NCI-H2029 treated with DMSO at 0.1 percent for 48 hours (cell line): ENCODE data around the gene TRIP12.
A peak's percentile ranks its signal among the peaks of the same experiment; 100 is the strongest.
"Not testable (repeated sequence)": the region's sequence is repeated elsewhere in the genome, so short reads cannot be mapped to it uniquely, and the experiment has no call there.

Experiments used
- DNase-seq: peaks from one replicate; lab custom pipeline; 2025; lab: John Stamatoyannopoulos, UW

TRIP12 gene

DNA sequence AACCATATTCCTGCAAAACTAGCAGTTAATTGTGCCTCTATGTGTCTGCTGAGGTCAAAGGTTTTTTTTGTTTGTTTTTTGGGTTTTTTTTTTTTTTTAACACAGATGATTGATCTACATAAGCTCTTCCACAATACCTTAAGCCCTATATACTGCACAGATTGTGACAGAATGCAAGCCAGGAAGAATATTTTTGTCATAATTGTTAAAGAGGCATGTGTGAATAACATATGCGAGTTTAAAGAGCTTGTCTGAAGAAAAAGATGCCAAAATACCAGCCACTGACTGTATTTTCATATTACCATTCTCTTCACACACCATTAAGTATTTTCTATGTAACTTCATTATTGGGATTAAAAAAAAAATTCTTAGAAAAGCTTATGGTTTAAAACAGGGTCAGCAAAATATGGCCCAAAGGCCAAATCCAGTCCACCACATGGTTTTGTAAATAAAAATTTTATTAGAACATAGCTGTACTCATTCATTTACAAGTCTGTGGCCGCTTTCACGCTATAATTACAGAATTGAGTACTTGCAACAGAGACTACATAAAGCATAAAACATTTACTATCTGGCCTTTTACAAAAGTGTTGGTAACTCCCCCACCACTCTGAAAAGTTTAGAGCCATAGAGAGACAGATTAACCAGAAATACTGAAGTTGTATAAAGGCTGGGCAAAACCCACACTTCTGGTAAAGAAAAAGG is 89.9 kb downstream of the TRIP12 start:
- no peak for DNase-seq

DNA sequence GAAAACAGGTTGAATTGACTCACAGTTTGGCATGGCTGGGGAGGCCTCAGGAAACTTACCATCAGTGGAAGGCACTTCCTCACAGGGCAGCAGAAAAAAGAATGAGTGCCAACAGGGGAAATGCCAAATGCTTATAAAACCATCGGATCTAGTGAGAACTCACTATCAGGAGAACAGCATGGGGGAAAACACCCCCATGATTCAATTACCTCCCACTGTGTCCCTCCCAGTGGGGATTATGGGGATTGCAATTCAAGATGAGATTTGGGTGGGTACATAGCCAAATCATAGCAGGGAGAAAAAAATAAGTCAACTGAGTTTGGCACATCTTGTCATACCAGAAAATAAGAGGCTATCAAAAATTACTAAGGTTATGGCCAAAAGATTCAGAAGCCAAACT is 96.3 kb downstream of the TRIP12 start:
- no peak for DNase-seq

DNA sequence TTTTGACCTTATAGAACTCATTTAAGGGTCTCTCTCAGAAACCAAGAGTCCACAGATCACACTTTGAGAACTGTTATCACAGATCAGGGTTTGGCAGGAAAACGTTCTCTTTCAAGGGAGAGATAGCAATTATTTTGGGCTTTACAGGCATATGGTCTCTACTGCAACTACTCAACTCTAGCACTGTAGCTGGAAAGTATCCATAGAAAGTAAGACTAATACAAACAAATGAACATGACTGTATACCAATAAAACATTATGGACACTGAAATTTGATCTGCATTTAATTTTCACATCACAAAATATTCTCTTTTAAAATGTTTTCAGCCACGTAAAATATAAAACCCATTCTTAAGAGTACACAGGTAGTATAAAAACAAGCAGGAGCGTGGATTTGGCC is 100.5 kb downstream of the TRIP12 start:
- no peak for DNase-seq

DNA sequence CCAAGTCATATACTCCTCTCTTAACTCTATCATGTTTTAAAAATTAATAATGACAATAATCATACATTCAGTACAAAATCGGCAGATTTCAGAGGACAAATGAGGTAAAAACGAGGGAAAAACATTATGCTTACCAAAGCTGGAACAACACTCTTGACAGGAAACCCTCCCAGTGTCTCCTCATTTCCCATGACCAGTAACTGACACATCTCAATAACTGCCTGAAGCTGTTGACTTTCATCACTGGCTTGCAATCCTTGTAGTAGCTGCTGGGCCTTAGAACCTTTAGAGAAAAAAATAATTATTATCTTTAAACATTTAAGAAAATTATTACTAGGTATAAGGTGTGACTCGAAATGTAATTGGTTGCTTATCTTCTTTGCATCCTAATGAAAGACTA is 103.6 kb downstream of the TRIP12 start:
- no peak for DNase-seq

DNA sequence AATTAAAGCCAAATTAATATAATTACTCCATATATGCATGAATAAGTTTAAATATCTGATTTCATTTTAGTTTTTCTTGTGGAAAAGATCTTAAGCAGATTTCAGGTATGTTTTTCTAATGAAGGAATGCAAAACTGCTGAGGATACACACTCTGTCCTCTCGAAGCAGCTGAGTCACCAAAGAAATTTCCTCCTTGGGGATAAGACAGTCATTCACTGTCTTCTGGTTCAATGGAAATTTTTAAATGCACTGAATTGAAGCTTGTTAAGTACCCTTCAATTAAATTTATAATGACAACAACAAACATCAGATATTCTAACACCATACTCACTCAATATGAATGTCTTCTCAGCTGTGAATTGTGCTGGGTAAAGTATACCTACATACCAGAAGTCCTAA is 106.0 kb downstream of the TRIP12 start:
- no peak for DNase-seq

DNA sequence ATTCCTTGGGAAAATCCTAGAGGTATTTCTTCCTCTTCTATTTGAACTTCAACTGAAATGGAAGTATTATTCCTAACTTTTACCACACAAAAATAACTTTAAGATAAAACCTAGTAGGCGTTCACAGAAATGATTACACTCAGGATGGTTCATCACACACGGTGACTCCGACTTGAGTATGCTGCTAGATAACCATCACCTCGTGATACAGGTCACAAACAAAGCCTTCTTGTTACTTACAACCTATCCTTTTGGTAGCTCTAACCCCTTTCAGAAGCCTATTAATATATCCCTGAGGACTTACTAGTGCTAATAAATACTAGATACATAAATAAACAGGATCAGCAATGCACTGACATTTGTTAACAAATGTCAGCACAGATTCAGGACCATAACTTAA is 106.5 kb downstream of the TRIP12 start:
- no peak for DNase-seq

DNA sequence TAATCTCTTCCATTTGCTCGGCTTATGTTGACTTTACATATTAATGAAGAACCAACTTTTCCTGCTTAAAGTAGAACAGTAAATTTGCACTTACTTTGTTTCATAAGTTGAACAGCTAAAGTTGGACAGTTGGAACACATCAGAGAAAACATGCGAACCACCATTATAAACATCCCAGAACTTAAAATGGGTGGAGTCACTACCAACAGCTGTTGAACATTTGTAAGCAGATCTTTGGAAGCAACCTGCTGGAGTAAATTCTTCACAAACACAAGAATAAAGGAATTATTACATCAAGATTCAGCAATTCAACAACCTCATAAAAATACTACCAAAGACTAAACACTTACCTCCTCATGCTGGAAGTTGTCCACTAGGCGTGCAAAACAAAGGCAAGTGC is 111.0 kb downstream of the TRIP12 start:
- no peak for DNase-seq

DNA sequence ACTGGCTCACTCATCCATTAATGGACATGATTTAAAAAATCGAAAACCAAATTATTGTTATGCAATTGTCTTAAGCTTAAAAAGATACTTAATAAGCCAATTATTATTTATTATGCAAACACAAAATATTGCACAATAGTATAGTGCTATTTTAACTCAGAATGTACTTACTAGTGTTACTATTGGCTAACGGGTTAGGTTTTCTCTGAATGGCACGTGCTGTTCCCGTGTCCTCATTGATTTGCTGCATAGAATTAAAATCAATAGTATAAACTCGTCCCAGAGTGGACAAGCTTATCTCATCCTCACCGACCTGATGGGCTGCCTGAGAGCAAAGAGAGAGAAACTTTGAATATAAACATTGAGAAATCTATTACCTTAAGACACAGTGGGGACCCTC is 116.2 kb downstream of the TRIP12 start:
- no peak for DNase-seq

DNA sequence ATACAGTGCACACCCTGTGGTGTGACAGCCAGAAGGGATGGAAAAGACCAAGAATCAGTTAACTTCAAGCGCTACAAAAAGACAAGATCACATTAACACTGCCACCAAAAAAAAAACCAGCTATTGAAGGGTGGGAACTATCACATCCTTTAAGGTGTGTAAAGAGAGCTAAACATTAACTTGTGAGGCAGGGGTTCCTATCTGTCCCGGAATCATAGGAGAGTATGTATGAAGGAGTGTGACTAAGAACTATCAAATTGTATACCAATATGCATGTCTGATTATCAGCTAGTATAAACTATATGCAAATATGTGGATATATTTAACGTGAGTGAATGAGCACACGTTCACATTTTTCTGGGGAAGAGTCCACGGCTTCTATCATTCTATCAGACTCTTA is 119.0 kb downstream of the TRIP12 start:
- DNase-seq, result no peak

- DNase-seq, result peak; percentile 18
Measured at GRCh38 chr2:229800997-229801754, 120.6 kb downstream of the TRIP12 start.

DNA sequence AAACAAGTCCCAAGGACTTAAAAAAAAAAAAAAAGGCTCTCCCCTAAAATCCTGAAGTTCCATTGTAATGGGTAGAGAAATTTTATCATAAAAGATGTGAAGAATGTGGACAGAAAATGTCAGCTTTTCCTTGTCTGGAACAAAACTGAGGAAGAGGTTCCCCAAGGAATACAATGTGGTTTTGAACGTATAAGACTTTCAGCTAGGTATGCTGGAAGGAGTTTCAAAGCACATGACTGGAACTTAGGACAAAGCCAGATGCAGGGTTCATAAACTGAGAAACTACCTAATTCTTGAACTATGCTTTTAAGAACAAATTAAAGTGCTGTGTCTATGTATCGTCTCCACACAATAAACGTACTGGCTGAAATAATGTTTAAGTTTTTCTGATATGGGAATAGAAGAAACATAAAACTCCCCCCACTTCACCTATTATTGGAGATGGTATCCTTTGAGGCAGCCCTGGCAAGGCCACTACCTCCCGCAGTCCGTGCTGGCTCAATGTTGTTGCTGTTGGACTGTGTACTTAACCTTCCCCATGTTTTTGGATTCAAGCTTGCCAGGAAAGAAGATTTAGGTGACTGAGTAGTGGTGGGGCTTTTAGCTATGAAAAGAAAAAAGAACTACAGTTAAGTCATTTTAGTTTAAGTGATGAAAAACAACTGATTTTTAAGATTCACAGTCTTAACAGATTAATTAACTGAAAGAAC is 123.2 kb downstream of the TRIP12 start:
- no peak for DNase-seq

DNA sequence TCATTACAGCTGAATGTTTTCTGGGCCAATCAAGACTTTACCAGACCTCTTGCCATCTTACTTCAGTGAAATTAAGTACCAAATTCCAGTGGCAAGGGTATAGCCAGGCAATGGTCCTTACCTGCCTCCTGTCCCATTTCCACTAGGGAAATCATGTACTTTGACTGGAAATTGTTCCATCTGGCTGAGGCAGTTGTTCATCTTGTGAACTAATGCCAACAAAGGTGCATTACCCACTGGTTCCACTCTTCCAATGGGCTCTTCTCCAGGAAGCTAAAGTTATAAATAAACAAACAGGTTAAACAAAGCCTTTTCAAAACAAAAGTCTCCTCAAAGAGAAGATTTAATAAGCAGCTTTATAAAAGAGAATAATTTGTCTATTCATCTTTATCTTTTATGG is 126.8 kb downstream of the TRIP12 start:
- DNase-seq, result no peak

DNA sequence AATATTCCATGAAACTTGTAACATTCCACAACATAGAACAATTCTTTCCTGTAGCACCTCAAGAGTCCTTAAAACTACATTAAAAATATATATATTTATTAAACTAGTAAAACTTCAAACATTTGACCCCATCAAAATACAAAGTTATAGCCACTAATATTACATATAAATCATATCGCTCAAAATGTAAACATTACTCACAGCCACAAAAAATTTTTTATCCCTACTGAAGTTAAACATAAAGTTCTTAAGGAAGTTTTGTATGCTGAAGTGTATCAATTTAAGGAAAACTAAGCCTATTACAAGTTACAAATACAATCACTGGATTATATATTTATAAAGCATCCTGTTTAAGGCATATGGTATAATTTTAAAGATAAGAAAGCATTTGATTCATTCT is 127.2 kb downstream of the TRIP12 start:
- DNase-seq, result no peak

- not testable (repeated sequence) for DNase-seq
Measured at GRCh38 chr2:229786289-229786688, 135.5 kb downstream of the TRIP12 start.

- no peak for DNase-seq
Measured at GRCh38 chr2:229784791-229785190, 137.0 kb downstream of the TRIP12 start.

DNA sequence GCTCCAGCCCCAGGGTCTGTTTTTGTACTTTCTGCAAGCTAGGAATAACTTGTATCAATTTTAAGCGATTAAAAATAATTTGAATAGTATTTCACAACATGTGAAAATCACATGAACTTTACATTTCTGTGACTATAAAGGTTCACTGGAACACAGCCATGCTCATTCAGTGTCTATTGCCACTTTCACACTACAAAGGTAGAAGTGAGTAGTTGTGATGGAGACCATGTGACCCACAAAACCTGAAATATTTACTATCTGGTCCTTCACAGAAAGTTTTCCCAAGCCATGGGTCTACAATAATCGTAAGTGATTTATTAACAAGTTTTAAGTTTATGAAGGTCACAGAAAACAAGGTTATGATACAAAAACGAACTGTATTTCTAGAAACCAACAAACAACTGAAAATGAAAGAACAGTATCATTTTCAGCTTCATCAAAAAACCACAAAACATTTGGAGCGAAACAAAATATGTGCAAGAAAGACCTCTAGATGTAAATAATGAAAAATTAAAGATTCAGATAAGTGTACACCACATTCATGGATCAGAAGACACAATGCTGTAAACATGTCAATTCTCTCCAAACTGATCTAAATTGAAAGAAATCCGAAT is 138.6 kb downstream of the TRIP12 start:
- DNase-seq, result no peak

- peak; percentile 59 for DNase-seq
Measured at GRCh38 chr2:229780856-229781773, 140.7 kb downstream of the TRIP12 start.

DNA sequence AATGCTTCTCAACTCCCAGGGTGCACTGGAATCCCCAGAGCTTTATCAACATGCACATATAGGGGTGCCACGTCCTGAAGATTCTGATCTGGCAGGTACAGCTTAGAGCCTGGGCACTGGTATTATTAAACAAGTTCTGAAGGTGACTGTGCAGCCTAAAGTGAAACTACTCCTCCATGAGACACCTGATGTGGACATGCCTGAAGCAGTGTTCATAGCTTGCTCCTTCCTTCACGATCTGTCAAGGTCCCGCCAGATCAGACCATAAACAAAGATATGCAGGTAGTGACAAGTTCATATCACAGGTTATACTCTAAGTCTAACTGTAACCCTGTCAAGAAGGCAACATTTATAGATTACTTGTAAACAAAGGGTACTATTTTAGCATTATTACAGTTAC is 142.2 kb downstream of the TRIP12 start:
- DNase-seq, result no peak

DNA sequence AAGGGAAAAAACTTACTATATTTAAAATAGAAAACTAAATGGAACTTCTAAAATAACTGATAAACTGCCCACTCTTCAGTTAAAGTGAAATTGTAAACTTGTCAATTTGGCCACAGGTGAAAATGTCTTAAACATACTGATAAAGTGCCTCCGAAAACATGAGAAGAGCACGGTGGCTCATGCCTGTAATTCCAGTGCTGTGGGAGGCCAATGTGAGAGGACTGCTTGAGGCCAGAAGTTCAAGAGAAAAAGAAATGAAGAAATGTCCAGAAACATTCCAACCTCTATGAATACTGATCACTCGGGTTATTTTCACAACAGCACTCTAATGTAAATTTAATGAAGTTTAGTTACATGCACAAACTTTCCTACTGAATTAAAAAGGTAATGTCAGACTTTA is 144.1 kb downstream of the TRIP12 start:
- DNase-seq, result no peak

GRCh38 chr2:229775614-229776313 is 146.0 kb downstream of the TRIP12 start:
- no peak for DNase-seq

- no peak for DNase-seq
Measured at GRCh38 chr2:229774237-229774636, 147.6 kb downstream of the TRIP12 start.
